ENCODE measurements around the gene DVL3.

The DVL3 gene

DNA sequence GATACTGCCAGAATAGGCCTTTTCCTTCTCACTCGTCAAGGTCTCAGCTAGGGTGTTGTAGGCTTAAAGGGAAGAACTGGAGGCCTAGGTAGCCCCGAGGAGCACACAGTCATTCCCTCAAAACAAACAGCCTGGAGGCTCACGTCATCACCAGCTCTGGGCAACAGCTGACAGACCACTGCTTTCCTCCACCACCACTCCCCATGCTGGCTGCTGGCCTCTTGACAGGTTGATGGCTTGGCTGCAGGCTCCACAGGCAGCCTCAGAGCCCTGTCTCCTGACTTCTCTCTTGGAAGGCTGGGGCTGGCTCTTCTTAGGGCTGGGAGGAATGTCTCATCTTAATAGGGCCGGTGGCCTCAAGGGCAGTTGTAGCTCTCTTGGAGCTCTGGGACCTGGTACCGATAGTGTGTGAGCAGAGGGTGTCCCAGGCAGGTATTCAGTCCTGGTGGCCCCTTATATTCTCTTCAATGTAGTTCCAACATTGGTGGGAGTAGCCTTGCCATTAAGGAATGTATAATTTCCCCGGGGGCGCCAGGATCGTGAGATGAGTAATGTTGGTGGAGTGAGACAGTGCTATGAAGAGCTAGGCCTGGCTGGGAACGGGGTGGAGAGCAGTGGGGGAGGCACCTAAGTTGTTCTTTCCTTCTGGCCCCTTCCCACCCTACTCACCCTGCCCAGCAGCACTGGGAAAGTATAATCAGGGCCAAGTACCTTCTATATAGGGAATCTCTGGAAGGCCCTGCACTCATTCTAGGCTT, 13.4 kb downstream of the DVL3 start:
- no peak overlapping the region for H3K27ac ChIP-seq (ENCODE audit: low read depth, low read length)
- H3K4me1 ChIP-seq (ENCODE audit: insufficient read depth, low read length), result no peaks in the 10 kb centered on the region
- H3K27me3 ChIP-seq (ENCODE audit: insufficient read depth, low read length), result no peaks in the 10 kb centered on the region
- WGBS, result 91% methylated on average over 7 of the region's 9 CpGs
- no peaks in the 10 kb centered on the region for H3K9me3 ChIP-seq (ENCODE audit: insufficient read depth, low read depth, low read length)
- H3K36me3 ChIP-seq (ENCODE audit: insufficient read depth, low read length), result peaks cover 83% of the 10 kb centered on the region
- no peak overlapping the region for H3K9ac ChIP-seq (ENCODE audit: low read depth, low read length)
- H3K4me3 ChIP-seq (ENCODE audit: low read length), result no peak overlapping the region

DNA sequence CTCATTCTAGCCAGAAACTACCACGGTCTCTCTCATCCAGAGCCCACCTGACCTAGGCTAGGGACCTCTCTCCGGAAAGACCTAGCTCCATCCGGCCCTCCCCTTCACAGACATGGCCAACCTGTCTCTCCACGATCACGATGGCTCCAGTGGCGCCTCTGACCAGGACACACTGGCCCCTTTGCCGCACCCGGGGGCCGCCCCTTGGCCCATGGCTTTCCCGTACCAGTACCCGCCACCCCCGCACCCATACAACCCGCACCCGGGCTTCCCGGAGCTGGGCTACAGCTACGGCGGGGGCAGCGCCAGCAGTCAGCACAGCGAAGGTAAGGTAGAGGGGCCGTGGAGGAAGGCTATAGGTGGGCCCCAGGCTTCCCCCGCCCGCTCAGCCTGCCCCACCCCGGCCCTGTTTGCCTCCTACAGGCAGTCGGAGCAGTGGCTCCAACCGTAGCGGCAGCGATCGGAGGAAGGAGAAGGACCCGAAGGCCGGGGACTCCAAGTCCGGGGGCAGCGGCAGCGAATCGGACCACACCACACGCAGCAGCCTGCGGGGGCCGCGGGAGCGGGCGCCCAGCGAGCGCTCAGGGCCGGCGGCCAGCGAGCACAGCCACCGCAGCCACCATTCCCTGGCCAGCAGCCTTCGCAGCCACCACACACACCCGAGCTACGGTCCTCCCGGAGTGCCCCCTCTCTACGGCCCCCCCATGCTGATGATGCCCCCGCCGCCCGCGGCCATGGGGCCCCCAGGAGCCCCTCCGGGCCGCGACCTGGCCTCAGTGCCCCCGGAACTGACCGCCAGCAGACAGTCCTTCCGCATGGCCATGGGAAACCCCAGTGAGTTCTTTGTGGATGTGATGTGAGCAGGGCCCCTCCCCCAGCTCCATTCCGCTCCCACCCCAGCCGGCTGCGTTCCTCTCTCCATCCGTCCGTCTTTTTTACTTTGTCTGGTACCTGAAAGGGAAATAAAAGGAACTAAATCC, 15.0 kb downstream of the DVL3 start:
- no peak overlapping the region for H3K9ac ChIP-seq (ENCODE audit: low read depth, low read length)
- H3K27ac ChIP-seq (ENCODE audit: low read depth, low read length), result no peak overlapping the region
- peaks cover 66% of the 10 kb centered on the region for H3K36me3 ChIP-seq (ENCODE audit: insufficient read depth, low read length)

DNA sequence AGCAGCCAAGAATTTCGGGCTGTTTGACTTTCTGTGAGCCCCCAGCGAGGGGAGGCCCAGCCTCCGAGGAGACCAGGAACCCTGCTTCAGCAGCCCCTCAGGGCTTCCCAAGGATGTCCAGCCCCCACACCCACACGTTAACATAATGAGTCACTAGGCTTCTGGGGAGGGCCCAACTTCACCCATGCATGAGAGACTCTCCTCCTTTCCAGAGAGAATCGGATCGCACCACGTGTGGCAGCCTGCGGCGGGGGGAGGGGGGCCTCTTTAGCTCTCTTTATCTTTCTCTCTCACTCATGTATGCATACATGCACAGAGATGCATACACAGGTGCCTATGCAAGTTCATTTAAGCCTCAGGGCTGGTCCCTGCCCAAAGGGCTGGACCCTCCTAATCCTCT, 16.4 kb downstream of the DVL3 start:
- Histone ChIP-seq H3K27me3 (ENCODE audit: insufficient read depth, low read length) (no peaks in the 10 kb centered on the region), H3K4me3 (ENCODE audit: low read length) (no peak overlapping the region), H3K36me3 (ENCODE audit: insufficient read depth, low read length) (peaks cover 53% of the 10 kb centered on the region), H3K9ac (ENCODE audit: low read depth, low read length) (no peak overlapping the region), H3K4me1 (ENCODE audit: insufficient read depth, low read length) (peaks cover 6% of the 10 kb centered on the region; the same call in 1 of the 2 replicates), H3K9me3 (ENCODE audit: insufficient read depth, low read depth, low read length) (no peaks in the 10 kb centered on the region), H3K27ac (ENCODE audit: low read depth, low read length) (no peak overlapping the region; the same call in 1 of the 2 replicates)
- WGBS, result 81% methylated on average over 9 of the region's 9 CpGs

More for the DNA sequence above, 15.0 kb downstream of the DVL3 start:
- Histone ChIP-seq H3K4me3 (ENCODE audit: low read length) (no peak overlapping the region), H3K27me3 (ENCODE audit: insufficient read depth, low read length) (no peaks in the 10 kb centered on the region), H3K4me1 (ENCODE audit: insufficient read depth, low read length) (no peaks in the 10 kb centered on the region), H3K9me3 (ENCODE audit: insufficient read depth, low read depth, low read length) (no peaks in the 10 kb centered on the region)
- WGBS, result 94% methylated on average over 66 of the region's 66 CpGs

DNA sequence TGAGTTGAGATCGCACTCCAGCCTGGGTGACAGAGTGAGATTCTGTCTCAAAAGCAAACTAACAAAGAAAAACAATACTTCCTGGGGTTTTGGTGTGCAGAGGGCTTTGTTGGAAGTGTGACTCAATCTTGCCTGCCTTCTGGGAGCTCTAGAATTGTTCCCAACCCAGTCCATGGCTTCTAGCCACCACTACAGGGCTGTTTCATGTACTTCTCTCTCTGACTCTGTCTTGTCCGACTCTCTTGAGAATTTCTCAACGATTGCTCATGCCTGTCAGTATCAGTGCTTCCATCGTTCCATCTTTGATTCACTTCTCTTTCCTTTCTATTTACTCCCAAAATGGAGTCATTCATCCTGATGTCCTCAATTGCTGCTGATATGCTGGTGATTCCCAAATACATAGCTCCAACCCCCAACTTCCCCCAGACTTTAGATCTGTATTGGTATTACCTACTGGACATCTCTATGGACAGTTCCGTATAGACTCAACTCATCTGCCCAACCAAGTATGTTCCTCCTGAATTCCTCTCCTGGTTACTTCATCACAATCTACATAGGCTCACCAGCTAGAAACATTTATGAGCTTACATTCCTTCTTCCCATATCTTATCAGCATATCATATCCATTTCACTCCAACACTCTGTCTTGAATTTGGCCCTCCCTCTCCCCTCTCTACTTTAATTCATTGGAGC, 17.6 kb downstream of the DVL3 start:
- WGBS, result 95% methylated on average over 5 of the region's 5 CpGs
- Histone ChIP-seq H3K9me3 (ENCODE audit: insufficient read depth, low read depth, low read length) (no peaks in the 10 kb centered on the region), H3K36me3 (ENCODE audit: insufficient read depth, low read length) (peaks cover 50% of the 10 kb centered on the region), H3K27ac (ENCODE audit: low read depth, low read length) (no peak overlapping the region), H3K4me1 (ENCODE audit: insufficient read depth, low read length) (peaks cover 16% of the 10 kb centered on the region), H3K27me3 (ENCODE audit: insufficient read depth, low read length) (no peaks in the 10 kb centered on the region), H3K4me3 (ENCODE audit: low read length) (no peak overlapping the region), H3K9ac (ENCODE audit: low read depth, low read length) (no peak overlapping the region)

DNA sequence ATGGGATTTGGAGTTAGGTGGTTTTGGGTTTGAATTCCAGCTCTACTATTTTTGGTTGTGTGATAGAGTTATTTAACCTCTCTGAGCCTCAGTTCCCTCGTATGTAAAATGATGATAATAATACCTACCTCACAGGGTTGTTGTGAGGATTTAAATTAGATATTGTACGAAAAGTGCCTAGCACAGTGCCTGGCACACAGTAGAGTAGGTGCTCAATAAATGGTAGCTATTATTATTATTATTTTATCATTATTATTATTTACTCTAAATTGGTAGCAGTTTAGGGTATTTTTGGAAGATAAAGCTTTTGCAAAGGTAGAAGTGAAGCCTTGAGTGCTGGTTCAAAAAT, 18.2 kb downstream of the DVL3 start:
- Histone ChIP-seq H3K9me3 (ENCODE audit: insufficient read depth, low read depth, low read length) (no peaks in the 10 kb centered on the region), H3K36me3 (ENCODE audit: insufficient read depth, low read length) (peaks cover 50% of the 10 kb centered on the region), H3K27me3 (ENCODE audit: insufficient read depth, low read length) (no peaks in the 10 kb centered on the region), H3K4me3 (ENCODE audit: low read length) (no peak overlapping the region), H3K4me1 (ENCODE audit: insufficient read depth, low read length) (peaks cover 16% of the 10 kb centered on the region), H3K9ac (ENCODE audit: low read depth, low read length) (no peak overlapping the region), H3K27ac (ENCODE audit: low read depth, low read length) (no peak overlapping the region)
- no CpG with 5 or more reads among the region's 2 CpGs for WGBS

DNA sequence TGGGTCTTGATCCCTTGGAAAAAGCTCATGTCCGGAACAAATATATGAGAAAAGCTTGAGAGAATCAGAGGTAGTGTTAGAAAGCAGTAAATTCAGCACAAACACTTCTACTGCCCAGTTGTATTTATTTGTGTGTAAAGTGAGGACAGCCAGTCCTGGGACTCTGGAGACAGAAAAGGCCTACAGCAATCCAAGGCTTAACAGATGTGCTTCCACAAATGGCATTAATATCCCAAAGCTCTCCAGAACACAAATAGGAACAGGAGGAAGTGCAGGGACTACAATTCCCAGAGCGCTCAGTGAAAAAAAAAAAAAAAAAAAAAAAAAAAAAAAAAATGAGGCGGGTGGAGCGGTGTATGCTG, 19.1 kb downstream of the DVL3 start:
- WGBS, result 0% methylated on average over 3 of the region's 4 CpGs
- no peak overlapping the region for H3K27ac ChIP-seq (ENCODE audit: low read depth, low read length)
- peaks cover 50% of the 10 kb centered on the region for H3K36me3 ChIP-seq (ENCODE audit: insufficient read depth, low read length)
- no peak overlapping the region for H3K9ac ChIP-seq (ENCODE audit: low read depth, low read length)
- H3K9me3 ChIP-seq (ENCODE audit: insufficient read depth, low read depth, low read length), result no peaks in the 10 kb centered on the region
- no peaks in the 10 kb centered on the region for H3K27me3 ChIP-seq (ENCODE audit: insufficient read depth, low read length)
- peaks cover 16% of the 10 kb centered on the region for H3K4me1 ChIP-seq (ENCODE audit: insufficient read depth, low read length)
- peak overlapping the region; percentile 18; the same call in 1 of the 2 replicates for H3K4me3 ChIP-seq (ENCODE audit: low read length)

DNA sequence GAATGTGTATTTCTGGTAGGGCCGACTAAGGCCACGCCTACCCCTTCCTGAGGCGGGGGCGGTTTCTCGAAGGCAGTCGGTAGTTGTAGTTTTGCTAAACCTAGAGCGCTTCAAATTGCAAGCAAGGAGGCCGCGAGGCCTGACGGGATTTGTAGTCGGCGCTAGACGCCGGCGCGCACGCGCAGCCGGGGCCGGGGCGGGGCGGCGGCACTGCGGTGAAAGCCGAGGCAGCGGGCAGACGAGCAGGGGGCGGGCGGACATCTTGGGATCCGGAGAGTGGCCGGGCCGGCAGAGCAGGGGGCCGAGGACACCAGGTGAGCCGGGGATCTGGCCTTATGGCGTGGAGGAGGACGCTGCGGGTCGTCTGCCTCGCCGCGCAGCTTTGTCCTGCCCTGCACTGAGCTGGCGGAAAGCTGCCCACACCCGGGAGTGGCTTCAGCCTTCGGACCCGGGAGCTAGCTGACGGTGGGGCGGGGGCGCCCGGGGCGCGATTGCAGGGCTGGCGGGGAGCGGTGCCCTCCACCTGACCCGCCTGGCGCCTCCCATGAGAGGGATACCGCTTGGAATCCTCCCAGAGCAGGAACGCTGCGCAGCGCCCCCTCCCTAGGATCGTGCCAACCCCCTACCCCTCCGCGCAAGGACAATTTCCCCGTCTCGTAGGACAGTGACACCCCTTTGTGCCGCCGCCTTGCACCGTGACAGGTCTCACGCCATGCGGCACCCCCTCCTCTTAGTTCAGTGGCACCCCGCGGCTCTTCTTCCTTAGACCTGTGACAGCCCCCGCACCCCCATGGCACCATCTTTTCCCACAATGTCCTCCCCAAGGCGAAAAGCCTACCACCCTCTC, 19.7 kb downstream of the DVL3 start, which contains the start of gene AP2M1:
AP2M1 (plus strand) TSS at position 210 of the 847 bp plus-strand sequence. CDS start 2,139 bp downstream, outside the sequence.
- no peaks in the 10 kb centered on the region for H3K27me3 ChIP-seq (ENCODE audit: insufficient read depth, low read length)
- peaks cover 51% of the 10 kb centered on the region for H3K36me3 ChIP-seq (ENCODE audit: insufficient read depth, low read length)
- H3K4me1 ChIP-seq (ENCODE audit: insufficient read depth, low read length), result peaks cover 16% of the 10 kb centered on the region

DNA sequence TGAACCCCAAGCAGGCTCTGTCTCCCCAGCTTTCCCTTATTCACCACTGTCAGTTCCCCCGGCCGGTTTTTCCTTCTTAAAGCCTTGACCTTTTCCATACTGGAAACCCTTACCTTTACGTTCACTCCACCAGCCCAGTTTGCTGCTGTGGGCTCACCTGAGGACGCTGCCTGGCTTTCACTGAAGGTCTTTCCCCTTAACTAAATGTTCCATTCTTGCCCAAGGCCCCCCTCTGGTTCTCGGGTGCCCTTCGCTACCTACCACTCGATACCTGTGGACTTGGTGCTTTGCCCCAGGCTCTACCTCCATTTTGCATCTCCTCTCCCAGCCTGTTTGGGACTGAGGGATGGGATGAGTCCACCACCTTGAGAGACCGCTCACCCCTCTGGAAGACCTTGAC, 20.3 kb downstream of the DVL3 start:
- H3K4me3 ChIP-seq (ENCODE audit: low read length), result peak overlapping the region; percentile 97
- peak overlapping the region; percentile 89 for H3K9ac ChIP-seq (ENCODE audit: low read depth, low read length)
- H3K9me3 ChIP-seq (ENCODE audit: insufficient read depth, low read depth, low read length), result no peaks in the 10 kb centered on the region
- 5% methylated on average over 8 of the region's 8 CpGs for WGBS
- peaks cover 53% of the 10 kb centered on the region for H3K36me3 ChIP-seq (ENCODE audit: insufficient read depth, low read length)
- peak overlapping the region; percentile 98 for H3K27ac ChIP-seq (ENCODE audit: low read depth, low read length)
- no peaks in the 10 kb centered on the region for H3K27me3 ChIP-seq (ENCODE audit: insufficient read depth, low read length)
- peaks cover 16% of the 10 kb centered on the region for H3K4me1 ChIP-seq (ENCODE audit: insufficient read depth, low read length)

More for the DNA sequence above, 19.7 kb downstream of the DVL3 start, which contains the start of gene AP2M1:
- Histone ChIP-seq H3K9ac (ENCODE audit: low read depth, low read length) (peak within 1 kb of the TSS; percentile 89), H3K9me3 (ENCODE audit: insufficient read depth, low read depth, low read length) (no peaks in the 10 kb centered on the region), H3K27ac (ENCODE audit: low read depth, low read length) (peak within 1 kb of the TSS; percentile 98), H3K4me3 (ENCODE audit: low read length) (peak within 1 kb of the TSS; percentile 97)
- under 1% methylated on average over 73 of the region's 73 CpGs for WGBS

DNA sequence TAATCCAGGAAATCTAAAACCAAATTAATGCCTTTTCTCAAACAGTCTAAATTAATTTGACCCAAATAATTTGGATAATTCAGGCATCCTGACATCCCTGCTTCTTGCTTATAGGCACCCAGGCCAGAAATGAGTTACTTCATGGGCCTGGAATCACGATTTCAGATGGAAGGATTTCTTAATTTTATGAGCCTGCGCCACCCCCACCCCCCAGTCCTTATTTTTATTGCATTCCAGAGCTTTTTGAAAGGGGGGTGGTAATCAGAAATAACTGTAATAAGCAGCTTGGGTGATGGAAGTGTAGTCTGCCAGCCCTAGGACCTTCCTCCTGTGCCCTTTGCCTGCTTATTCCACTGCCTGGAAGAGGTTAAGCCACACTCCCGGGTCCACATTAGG, 20.8 kb downstream of the DVL3 start:
- H3K9ac ChIP-seq (ENCODE audit: low read depth, low read length), result peak overlapping the region; percentile 89
- H3K27ac ChIP-seq (ENCODE audit: low read depth, low read length), result peak overlapping the region; percentile 98
- H3K9me3 ChIP-seq (ENCODE audit: insufficient read depth, low read depth, low read length), result no peaks in the 10 kb centered on the region
- H3K4me1 ChIP-seq (ENCODE audit: insufficient read depth, low read length), result peaks cover 16% of the 10 kb centered on the region
- no peaks in the 10 kb centered on the region for H3K27me3 ChIP-seq (ENCODE audit: insufficient read depth, low read length)
- peaks cover 55% of the 10 kb centered on the region for H3K36me3 ChIP-seq (ENCODE audit: insufficient read depth, low read length)
- peak overlapping the region; percentile 97 for H3K4me3 ChIP-seq (ENCODE audit: low read length)
- 0% methylated on average over 1 of the region's 3 CpGs for WGBS

Data from HUES64 (cell line).